Naive thymus-derived CD4-positive, alpha-beta T cell (primary cell): ENCODE data around the gene ATP1B2. TPM values are rescaled to one million over a fixed set of nuclear protein-coding genes. Genes with fewer than 3 reads are reported as not detected.

ENCODE experiments used
- ATAC-seq: fragments of 150-1000 bp; cut with Tn5 transposase; 2 replicates; pipeline ENCODE4 v1.10.0; 2021; ENCODE audit warnings: mild to moderate bottlenecking, moderate library complexity
- CTCF ChIA-PET: fragments of 350-600 bp; sonication (Branson Sonifier 250); formaldehyde crosslinking; loops from one replicate; lab custom pipeline; 2021; ENCODE audit warnings: antibody characterized with exemption; lab: Charles Lee
- POLR2A ChIA-PET: fragments of 350-600 bp; sonication (Branson Sonifier 250); formaldehyde crosslinking; loops from one replicate; lab custom pipeline; 2021; ENCODE audit warnings: antibody characterized with exemption, inconsistent platforms; lab: Charles Lee
- DNase-seq, 9 donors: peaks; one replicate each; pipeline versions ENCODE4 v3.0.0 to v3.0.0-alpha.2; 2020 to 2022; ENCODE audit warnings: mixed read lengths in 1 of 9
- H3K27ac ChIP-seq: one replicate; pipeline ENCODE4 v1.7.0; 2013; ENCODE audit warnings: mild to moderate bottlenecking, low read depth, low read length, moderate library complexity
- H3K27me3 ChIP-seq, 2 donors: one replicate each; pipeline ENCODE4 v1.7.0; 2013; ENCODE audit warnings: low read length in 2 of 2, mild to moderate bottlenecking in 2 of 2, moderate library complexity in 2 of 2; ENCODE audit not compliant: control insufficient read depth in 2 of 2, insufficient read depth in 2 of 2
- H3K36me3 ChIP-seq, 3 experiments: 1 replicate in 2 of 3; 2 replicates in 1 of 3; pipeline ENCODE4 v1.7.0; 2013; ENCODE audit warnings: low read length in 3 of 3, mild to moderate bottlenecking in 3 of 3, moderate library complexity in 1 of 3; ENCODE audit not compliant: insufficient read depth in 3 of 3, control insufficient read depth in 2 of 3
- H3K4me1 ChIP-seq, 2 donors: one replicate each; pipeline ENCODE4 v1.7.0; 2013; ENCODE audit warnings: low read length in 2 of 2, mild to moderate bottlenecking in 2 of 2, moderate library complexity in 1 of 2; ENCODE audit not compliant: control insufficient read depth in 2 of 2, insufficient read depth in 2 of 2
- H3K4me3 ChIP-seq: 2 replicates; pipeline ENCODE4 v1.7.0; 2013; ENCODE audit warnings: mild to moderate bottlenecking, low read length
- H3K9me3 ChIP-seq, 3 experiments: 1 replicate in 2 of 3; 2 replicates in 1 of 3; pipeline ENCODE4 v1.7.0; 2013; ENCODE audit warnings: low read length in 3 of 3; ENCODE audit not compliant: control insufficient read depth in 2 of 3
- H3K27ac Mint-ChIP-seq, 9 donors: one replicate each; pipeline ENCODE4 v1.8.0; 2020 to 2022; ENCODE audit warnings: mixed read lengths in 9 of 9, mild to moderate bottlenecking in 8 of 9, moderate library complexity in 5 of 9, inconsistent platforms in 2 of 9
- H3K27me3 Mint-ChIP-seq, 5 donors: one replicate each; pipeline ENCODE4 v1.8.0; 2021 to 2022; ENCODE audit warnings: mixed read lengths in 5 of 5, mild to moderate bottlenecking in 1 of 5
- H3K36me3 Mint-ChIP-seq, 5 donors: one replicate each; pipeline ENCODE4 v1.8.0; 2020 to 2022; ENCODE audit warnings: mixed read lengths in 5 of 5, mild to moderate bottlenecking in 3 of 5, inconsistent platforms in 1 of 5
- H3K4me1 Mint-ChIP-seq, 7 donors: one replicate each; pipeline ENCODE4 v1.8.0; 2020 to 2022; ENCODE audit warnings: mixed read lengths in 7 of 7, mild to moderate bottlenecking in 3 of 7, inconsistent platforms in 1 of 7
- H3K4me3 Mint-ChIP-seq, 10 donors: one replicate each; pipeline ENCODE4 v1.8.0; 2020 to 2022; ENCODE audit warnings: mild to moderate bottlenecking in 10 of 10, mixed read lengths in 10 of 10, moderate library complexity in 6 of 10, inconsistent platforms in 2 of 10
- H3K9me3 Mint-ChIP-seq, 11 donors: one replicate each; pipeline ENCODE4 v1.8.0; 2020 to 2022; ENCODE audit warnings: mixed read lengths in 11 of 11, mild to moderate bottlenecking in 4 of 11, inconsistent platforms in 1 of 11, moderate library complexity in 1 of 11
- intact Hi-C, 2 donors: fragments of 100-400 bp; cut with micrococcal nuclease; formaldehyde crosslinking; loops; one replicate each; pipeline ENCODE4 v1.15.1; 2023
- polyA plus RNA-seq, 2 donors: library from polyadenylated mRNA; unstranded; fragments of 300-500 nt; fragmentation: Illumina TruSeq; gene quantifications; one replicate each; pipeline ENCODE4 v1.2.3, GENCODE V29; 2021
- total RNA-seq, 6 experiments: library from RNA in 5 of 6; stranded (reverse) in 5 of 6; gene quantifications; 1 replicate in 5 of 6; 2 replicates in 1 of 6; pipeline ENCODE4 v1.2.3 and lab custom pipeline; 2021 to 2026

Gene ATP1B2
- total and polyA plus RNA-seq, 7 experiments from 2014 or later = 0.12 to 1.1 (median 0.29) TPM; not detected in 2

DNA sequence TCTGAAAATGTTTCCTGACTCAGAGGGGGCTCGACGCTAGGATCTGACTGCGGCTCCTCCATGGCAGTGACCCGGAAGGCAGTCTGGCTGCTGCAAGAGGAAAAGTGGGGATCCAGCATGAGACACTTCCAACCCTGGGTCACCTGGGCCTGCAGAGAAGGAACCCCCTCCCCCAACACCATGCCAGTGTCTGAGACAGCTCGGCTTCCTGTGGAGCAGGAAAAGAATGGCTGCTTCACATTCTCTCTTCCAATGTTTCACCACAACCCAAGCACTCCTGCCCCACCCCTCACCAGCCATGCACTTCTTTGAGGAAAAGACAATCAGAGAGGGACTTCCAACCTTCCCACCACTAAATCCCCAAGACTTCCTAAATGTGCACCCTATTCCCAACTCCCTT, 25.8 kb downstream of the ATP1B2 start:
- H3K27ac ChIP-seq = no peak overlapping the region
- H3K4me3 ChIP-seq = no peak overlapping the region
- H3K36me3 ChIP-seq = peaks cover 12 to 42% (median 20%) of the 10 kb centered on the region in 3 experiments
- no peaks in the 10 kb centered on the region for H3K4me1 ChIP-seq
- Mint-ChIP-seq H3K4me1 (peaks cover 7 to 15% (median 10%) of the 10 kb centered on the region in 7 donors), H3K36me3 (peaks cover 10 to 43% (median 29%) of the 10 kb centered on the region in 5 donors), H3K27ac (peak overlapping the region in 3 of 9 donors; percentile 32 to 62 (median 36)), H3K4me3 (no peak overlapping the region), H3K9me3 (peaks cover 0 to 10% (median 3%) of the 10 kb centered on the region in 11 donors), H3K27me3 (no peaks in the 10 kb centered on the region)
- H3K27me3 ChIP-seq = no peaks in the 10 kb centered on the region
- intact Hi-C loops = no loop called here
- DNase-seq (no peak), ATAC-seq (no peak)
- POLR2A ChIA-PET = interaction anchor here (12.0 kb wide), 1 partner anchor 10 kb away, joined by 86 read pairs; the partner anchor contains the start of genes TP53 and WRAP53
- CTCF ChIA-PET = interaction anchor here (1.0 kb wide), 1 partner anchor 11 kb away, joined by 7 read pairs; the partner anchor contains the start of genes TP53 and WRAP53
- peaks cover 0 to 9% (median 8%) of the 10 kb centered on the region in 3 experiments for H3K9me3 ChIP-seq

DNA sequence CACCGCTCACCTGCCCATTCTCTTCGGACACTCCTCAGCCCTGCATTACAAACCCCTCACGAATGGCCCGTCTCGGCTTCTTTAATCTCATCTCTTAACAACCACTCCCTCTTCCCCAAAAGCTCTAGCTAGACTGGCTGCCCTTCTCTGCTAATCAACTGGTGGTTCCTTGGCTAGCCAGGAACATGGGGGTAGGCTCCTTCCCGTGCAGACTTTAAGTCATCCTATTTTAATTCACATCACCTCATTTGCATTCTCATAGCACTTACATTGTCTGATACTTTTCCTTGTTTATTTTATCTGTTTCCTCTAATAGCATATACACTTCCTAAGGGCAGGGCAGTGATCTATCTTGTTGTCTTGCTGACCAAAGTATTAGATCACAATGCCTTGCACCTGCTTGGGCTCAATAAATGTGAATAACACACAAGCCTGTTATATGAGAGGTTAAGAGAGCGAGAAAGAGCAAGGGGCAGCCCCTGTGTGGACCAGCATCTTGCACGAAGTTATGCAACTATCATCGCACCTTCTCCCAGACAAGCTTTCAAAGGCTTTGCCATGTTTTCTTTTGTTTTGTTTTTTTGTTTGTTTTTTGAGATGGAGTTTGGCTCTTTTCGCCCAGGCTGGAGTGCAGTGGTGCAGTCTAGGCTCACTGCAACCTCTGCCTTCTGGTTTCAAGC, 26.8 kb downstream of the ATP1B2 start:
- Histone ChIP-seq H3K27me3 (no peaks in the 10 kb centered on the region), H3K9me3 (peaks cover 0 to 9% (median 8%) of the 10 kb centered on the region in 3 experiments), H3K4me1 (no peaks in the 10 kb centered on the region), H3K4me3 (no peak overlapping the region), H3K27ac (no peak overlapping the region), H3K36me3 (peaks cover 12 to 36% (median 20%) of the 10 kb centered on the region in 3 experiments)
- ChIA-PET POLR2A (interaction anchor here (1.2 to 12.0 kb wide), 2 partner anchors 9 to 62 kb away, joined by 4 to 86 read pairs; partner anchors contain the start of genes FXR2, TP53 and WRAP53), CTCF (interaction anchor here (1.0 kb wide), 1 partner anchor 10 kb away, joined by 7 read pairs; the partner anchor contains the start of genes TP53 and WRAP53)
- intact Hi-C loops = no loop called here
- Mint-ChIP-seq H3K4me3 (no peak overlapping the region), H3K36me3 (peaks cover 10 to 39% (median 27%) of the 10 kb centered on the region in 5 donors), H3K27ac (peak overlapping the region in 5 of 9 donors; percentile 6 to 74 (median 38)), H3K4me1 (peaks cover 8 to 19% (median 12%) of the 10 kb centered on the region in 7 donors), H3K27me3 (no peaks in the 10 kb centered on the region), H3K9me3 (peaks cover 0 to 10% (median 3%) of the 10 kb centered on the region in 11 donors)
- no peak for ATAC-seq
- no peak for DNase-seq

DNA sequence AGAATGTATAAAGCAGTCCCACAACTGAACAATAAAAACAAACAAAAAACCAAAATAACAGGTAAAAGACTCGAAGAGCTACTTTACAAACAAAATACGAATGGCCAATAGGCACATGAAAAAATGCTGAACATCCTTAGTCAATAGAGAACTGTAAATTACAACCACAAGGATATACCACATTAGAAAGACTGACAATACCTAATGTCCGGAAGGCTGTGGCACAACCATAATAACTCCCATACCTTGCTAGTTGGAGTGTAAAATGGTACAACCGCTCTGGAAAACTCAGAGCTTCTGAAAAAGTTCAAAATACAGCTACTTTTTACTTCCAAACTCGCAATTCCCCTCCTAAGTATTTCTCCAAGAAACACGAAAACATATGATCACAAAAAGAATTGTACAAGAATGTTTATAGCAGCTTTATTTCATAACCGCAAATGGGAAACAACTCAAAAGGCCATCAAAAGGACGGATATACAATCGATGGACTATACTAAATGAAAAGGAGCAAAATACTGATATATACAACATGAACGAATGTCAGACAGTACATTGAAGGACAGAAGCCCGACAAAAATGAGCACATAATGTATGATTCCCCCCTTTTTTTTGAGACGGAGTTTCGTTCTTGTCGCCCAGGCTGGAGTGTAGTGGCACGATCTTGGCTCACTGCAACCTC, 34.3 kb downstream of the ATP1B2 start:
- intact Hi-C loops = loop anchor here (5.0 to 10.0 kb wide), 10 partner anchors 250 to 1033 kb away; partner anchors contain the start of genes CTC1 (in 2 of the 2), PFAS (in 2 of the 2), BORCS6 (in 1 of the 2) and C17orf100 (in 1 of the 2)
- Histone ChIP-seq H3K4me3 (peak overlapping the region; percentile 96), H3K9me3 (no peaks in the 10 kb centered on the region), H3K27me3 (no peaks in the 10 kb centered on the region), H3K36me3 (peaks cover 0 to 11% (median 0%) of the 10 kb centered on the region in 3 experiments), H3K27ac (peak overlapping the region; percentile 96), H3K4me1 (peaks cover 28 to 29% of the 10 kb centered on the region in 2 donors)
- CTCF ChIA-PET = interaction anchor here (0.6 to 1.7 kb wide), 3 partner anchors 77 to 1306 kb away, joined by 3 read pairs; partner anchors contain the start of gene NAA38
- Mint-ChIP-seq H3K4me1 (peaks cover 31 to 51% (median 43%) of the 10 kb centered on the region in 7 donors), H3K9me3 (peaks cover 0 to 9% (median 0%) of the 10 kb centered on the region in 11 donors), H3K27ac (peak overlapping the region; percentile 99 to 100 (median 100)), H3K36me3 (peaks cover 0 to 22% (median 3%) of the 10 kb centered on the region in 5 donors), H3K27me3 (no peaks in the 10 kb centered on the region), H3K4me3 (peak overlapping the region; percentile 95 to 99 (median 97))
- POLR2A ChIA-PET = interaction anchor here (0.7 to 6.5 kb wide), 19 partner anchors 11 to 691 kb away, joined by 3 to 101 read pairs (median 29); partner anchors contain the start of genes ATP1B2, EFNB3, FXR2 and KRABD2
- no peak for DNase-seq
- no peak for ATAC-seq

DNA sequence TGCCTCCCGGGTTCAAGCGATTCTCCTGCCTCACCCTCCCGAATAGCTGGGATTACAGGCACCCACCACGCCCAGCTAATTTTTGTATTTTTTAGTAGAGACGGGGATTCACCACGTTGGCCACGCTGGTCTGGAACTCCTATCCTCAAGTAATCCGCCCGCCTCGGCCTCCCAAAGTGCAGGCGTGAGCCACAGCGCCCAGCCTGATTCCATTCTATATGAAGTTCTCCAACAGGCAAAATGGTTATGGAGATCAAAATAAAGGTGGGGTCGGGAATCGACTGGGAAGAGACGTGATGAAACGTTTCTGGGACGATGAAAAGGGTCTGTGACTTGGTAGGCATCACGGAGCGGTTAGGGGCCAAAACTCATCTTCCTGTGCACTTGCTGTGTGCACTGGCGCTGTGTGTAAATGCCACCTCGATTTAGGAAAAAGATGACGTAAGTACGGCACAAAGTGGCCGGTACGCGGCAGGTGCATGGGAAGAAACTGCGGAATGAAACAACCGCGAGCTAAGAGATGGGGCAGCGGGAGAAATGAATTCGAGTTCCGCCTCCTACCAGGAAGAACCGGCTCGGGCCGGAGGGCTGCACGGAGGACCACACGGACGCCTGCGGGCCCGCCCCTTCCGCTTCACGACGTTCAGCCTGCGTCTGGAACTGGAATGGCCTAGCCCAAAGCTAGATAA, 35.0 kb downstream of the ATP1B2 start:
- intact Hi-C loops = loop anchor here (1.0 to 10.0 kb wide), 26 partner anchors 35 to 1033 kb away; partner anchors contain the start of genes ATP1B2 (in 2 of the 2), CTC1 (in 2 of the 2), PFAS (in 2 of the 2) and PHF23 (in 2 of the 2)
- ChIA-PET POLR2A (interaction anchor here (0.6 to 6.5 kb wide), 47 partner anchors 11 to 691 kb away, joined by 3 to 101 read pairs (median 6); partner anchors contain the start of genes ACADVL, ATP1B2, CD68 and CTC1), CTCF (interaction anchor here (0.6 to 3.4 kb wide), 12 partner anchors 17 to 1305 kb away, joined by 3 to 25 read pairs (median 12); partner anchors contain the start of genes ATP1B2, FXR2, MPDU1 and SAT2)
- peak overlapping the region; percentile 96 for H3K4me3 ChIP-seq
- ATAC-seq (peak; percentile 75), DNase-seq (peak; percentile 77 to 95 (median 92))
- peaks cover 0 to 11% (median 0%) of the 10 kb centered on the region in 3 experiments for H3K36me3 ChIP-seq
- H3K9me3 ChIP-seq = no peaks in the 10 kb centered on the region
- Mint-ChIP-seq H3K27me3 (no peaks in the 10 kb centered on the region), H3K4me1 (peaks cover 34 to 54% (median 47%) of the 10 kb centered on the region in 7 donors), H3K27ac (peak overlapping the region; percentile 99 to 100 (median 100)), H3K4me3 (peak overlapping the region; percentile 95 to 99 (median 97)), H3K36me3 (peaks cover 0 to 22% (median 4%) of the 10 kb centered on the region in 5 donors), H3K9me3 (peaks cover 0 to 9% (median 0%) of the 10 kb centered on the region in 11 donors)
- peaks cover 28 to 31% of the 10 kb centered on the region in 2 donors for H3K4me1 ChIP-seq
- H3K27ac ChIP-seq = peak overlapping the region; percentile 96
- no peaks in the 10 kb centered on the region for H3K27me3 ChIP-seq

DNA sequence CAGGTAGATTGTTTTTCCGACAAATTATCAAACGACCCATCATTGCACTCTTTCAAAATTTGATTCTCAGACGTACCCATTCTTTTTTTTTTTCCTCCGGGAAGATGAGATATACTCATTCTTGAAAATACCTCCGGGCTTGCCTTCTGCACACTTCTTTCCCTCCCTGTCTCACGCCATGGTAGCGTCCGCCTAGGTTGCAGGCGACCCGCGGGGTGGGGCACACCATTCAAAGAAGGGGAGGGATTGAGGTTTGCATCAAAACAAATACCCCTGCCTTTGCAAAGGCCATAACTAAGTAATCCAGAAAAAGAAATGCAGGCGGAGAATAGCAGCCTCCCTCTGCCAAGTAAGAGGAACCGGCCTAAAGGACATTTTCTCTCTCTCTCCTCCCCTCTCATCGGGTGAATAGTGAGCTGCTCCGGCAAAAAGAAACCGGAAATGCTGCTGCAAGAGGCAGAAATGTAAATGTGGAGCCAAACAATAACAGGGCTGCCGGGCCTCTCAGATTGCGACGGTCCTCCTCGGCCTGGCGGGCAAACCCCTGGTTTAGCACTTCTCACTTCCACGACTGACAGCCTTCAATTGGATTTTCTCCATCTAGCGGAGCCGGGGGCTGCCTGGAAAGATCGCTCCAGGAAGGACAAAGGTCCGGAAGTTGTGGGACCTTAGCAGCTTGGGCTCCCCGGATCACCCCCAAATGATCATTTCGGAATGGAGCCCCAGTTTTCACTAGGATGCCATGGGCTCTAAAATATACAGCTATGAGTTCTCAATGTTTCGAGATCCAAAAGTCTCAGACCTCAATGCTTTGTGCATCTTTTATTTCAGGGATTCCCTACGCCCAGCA, 35.7 kb downstream of the ATP1B2 start:
- Histone ChIP-seq H3K4me3 (peak overlapping the region; percentile 96), H3K27ac (peak overlapping the region; percentile 96), H3K27me3 (no peaks in the 10 kb centered on the region), H3K4me1 (peaks cover 28 to 31% of the 10 kb centered on the region in 2 donors), H3K9me3 (no peaks in the 10 kb centered on the region), H3K36me3 (peaks cover 0 to 11% (median 0%) of the 10 kb centered on the region in 3 experiments)
- POLR2A ChIA-PET = interaction anchor here (0.5 to 6.5 kb wide), 60 partner anchors 12 to 1064 kb away, joined by 3 to 101 read pairs (median 5); partner anchors contain the start of genes ACADVL, ACAP1, ATP1B2 and C17orf100
- H3K4me3 Mint-ChIP-seq = peak overlapping the region; percentile 95 to 99 (median 97)
- CTCF ChIA-PET = interaction anchor here (0.6 to 3.4 kb wide), 21 partner anchors 15 to 466 kb away, joined by 3 to 25 read pairs (median 6); partner anchors contain the start of genes ATP1B2, EFNB3, FXR2 and MPDU1
- H3K36me3 Mint-ChIP-seq = peaks cover 0 to 24% (median 6%) of the 10 kb centered on the region in 5 donors
- no peaks in the 10 kb centered on the region for H3K27me3 Mint-ChIP-seq
- DNase-seq (peak; percentile 64 to 95 (median 92)), ATAC-seq (peak; percentile 67)
- intact Hi-C loops = loop anchor here (1.0 to 10.0 kb wide), 27 partner anchors 36 to 1034 kb away; partner anchors contain the start of genes ATP1B2 (in 2 of the 2), CTC1 (in 2 of the 2), PFAS (in 2 of the 2) and PHF23 (in 2 of the 2)
- peaks cover 30 to 54% (median 47%) of the 10 kb centered on the region in 7 donors for H3K4me1 Mint-ChIP-seq
- H3K27ac Mint-ChIP-seq = peak overlapping the region; percentile 99 to 100 (median 100)
- H3K9me3 Mint-ChIP-seq = peaks cover 0 to 9% (median 0%) of the 10 kb centered on the region in 11 donors
